Measurements from ENCODE around the gene TPSAB1. TPM values are rescaled to one million over a fixed set of nuclear protein-coding genes. Genes with fewer than 3 reads are reported as not detected.

The TPSAB1 gene
- total and polyA plus RNA-seq, 10 of the 15 experiments (the other 5 are each of a cell fraction or from before 2014, with no cell fraction given): 0.06 TPM; not detected in 9

DNA sequence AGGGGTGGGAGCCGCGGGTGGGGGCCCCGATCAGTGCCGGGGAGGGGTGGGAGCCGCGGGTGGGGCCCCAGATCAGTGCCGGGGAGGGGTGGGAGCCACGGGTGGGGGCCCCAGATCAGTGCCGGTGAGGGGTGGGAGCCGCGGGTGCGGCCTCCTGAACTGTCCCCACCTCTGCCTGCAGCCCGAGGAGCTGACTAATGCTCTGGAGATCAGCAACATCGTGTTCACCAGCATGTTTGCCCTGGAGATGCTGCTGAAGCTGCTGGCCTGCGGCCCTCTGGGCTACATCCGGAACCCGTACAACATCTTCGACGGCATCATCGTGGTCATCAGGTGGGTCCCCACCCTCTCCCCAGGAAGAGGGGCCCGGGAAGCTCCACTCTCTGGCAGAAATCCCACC, 35.6 kb upstream of the TPSAB1 start (continued):
- TF ChIP-seq LARP7 (IDR thresholded peaks at IDR 0.05) (no peak), RUNX3 (IDR thresholded peaks at IDR 0.05; ENCODE audit: low read length) (no peak)
- TF ChIP-seq, protein P1, sequence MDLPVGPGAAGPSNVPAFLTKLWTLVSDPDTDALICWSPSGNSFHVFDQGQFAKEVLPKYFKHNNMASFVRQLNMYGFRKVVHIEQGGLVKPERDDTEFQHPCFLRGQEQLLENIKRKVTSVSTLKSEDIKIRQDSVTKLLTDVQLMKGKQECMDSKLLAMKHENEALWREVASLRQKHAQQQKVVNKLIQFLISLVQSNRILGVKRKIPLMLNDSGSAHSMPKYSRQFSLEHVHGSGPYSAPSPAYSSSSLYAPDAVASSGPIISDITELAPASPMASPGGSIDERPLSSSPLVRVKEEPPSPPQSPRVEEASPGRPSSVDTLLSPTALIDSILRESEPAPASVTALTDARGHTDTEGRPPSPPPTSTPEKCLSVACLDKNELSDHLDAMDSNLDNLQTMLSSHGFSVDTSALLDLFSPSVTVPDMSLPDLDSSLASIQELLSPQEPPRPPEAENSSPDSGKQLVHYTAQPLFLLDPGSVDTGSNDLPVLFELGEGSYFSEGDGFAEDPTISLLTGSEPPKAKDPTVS (IDR thresholded peaks at IDR 0.05; ENCODE audit: low read depth, low read length): no peak

DNA sequence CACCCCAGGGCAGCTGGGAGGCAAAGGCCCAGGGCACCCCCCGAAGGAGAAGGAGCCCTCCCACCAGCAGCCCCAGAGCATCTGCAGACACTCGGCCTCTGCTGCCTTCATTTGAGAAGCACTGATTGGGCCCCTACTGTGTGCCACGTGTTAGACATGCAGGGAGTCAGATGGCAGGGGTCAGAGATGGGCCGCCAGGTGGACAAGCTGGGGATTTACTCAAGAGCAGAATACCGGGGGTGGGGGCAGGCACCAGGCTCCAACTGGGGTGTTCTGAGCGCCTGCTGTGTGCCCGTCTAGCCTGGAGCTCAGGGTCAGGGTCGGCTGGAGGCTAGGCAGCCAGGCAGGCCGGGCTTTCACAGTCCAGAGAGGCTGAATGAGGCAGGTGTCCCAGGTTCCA, 34.2 kb upstream of the TPSAB1 start:
- no peak for DNase-seq (ENCODE audit: low read depth, low spot score)
- intact Hi-C loops (cut with micrococcal nuclease; ENCODE audit: unreplicated experiment) (no loop called here), in situ Hi-C loops (cut with MboI) (no loop called here)
- ChIA-PET POLR2A (no interaction called here), CTCF (no interaction called here), SMC1A (ENCODE audit: uncharacterized antibody, unreplicated experiment) (no interaction called here), RAD21 (ENCODE audit: unreplicated experiment) (no interaction called here)
- Histone ChIP-seq H3K27ac (ENCODE audit: control insufficient read depth, insufficient read depth) (no peak overlapping the region), H4K20me1 (ENCODE audit: control insufficient read depth, insufficient read depth) (no peaks in the 10 kb centered on the region), H3K36me3 (ENCODE audit: control insufficient read depth in 2 of 2, insufficient read depth in 2 of 2, low read length in 1 of 2) (no peaks in the 10 kb centered on the region), H3K27me3 (replicated peaks in 1 of 2; ENCODE audit: control insufficient read depth in 2 of 2, insufficient read depth in 2 of 2, low read length in 1 of 2) (no peaks in the 10 kb centered on the region), H3K79me2 (ENCODE audit: control insufficient read depth, insufficient read depth, low read length) (no peaks in the 10 kb centered on the region), H2AFZ (ENCODE audit: control insufficient read depth, low read depth, low read length) (no peak overlapping the region), H3K4me1 (ENCODE audit: control insufficient read depth, insufficient read depth, low read length) (no peaks in the 10 kb centered on the region), H3K9me3 (replicated peaks; ENCODE audit: control insufficient read depth, insufficient read depth, low read length) (no peaks in the 10 kb centered on the region), H3K9ac (ENCODE audit: control insufficient read depth, insufficient read depth, low read length) (no peak overlapping the region), H3K4me3 (no peak overlapping the region), H3K4me2 (ENCODE audit: control insufficient read depth, insufficient read depth) (no peak overlapping the region)
- 30% methylated on average over 9 of the region's 9 CpGs for WGBS (ENCODE audit: insufficient coverage, insufficient replicate concordance, low lambda C conversion rate, missing lambda C conversion rate)
- TF ChIP-seq ZZZ3 (IDR thresholded peaks at IDR 0.05; ENCODE audit: control insufficient read depth, insufficient read length, low read depth) (no peak), MEF2B (IDR thresholded peaks at IDR 0.05; ENCODE audit: partially characterized antibody, poor library complexity, severe bottlenecking) (no peak), TCF3 (IDR thresholded peaks at IDR 0.05; ENCODE audit: borderline replicate concordance, insufficient read depth, low read depth, low read length) (no peak), SMARCA5 (IDR thresholded peaks at IDR 0.05) (no peak), NFYB (IDR thresholded peaks at IDR 0.05; ENCODE audit: insufficient read depth, low read depth, low read length) (no peak), ZNF217 (IDR thresholded peaks at IDR 0.05) (no peak), RCOR1 (conservative IDR thresholded peaks at IDR 0.05; ENCODE audit: low read depth, low read length) (no peak), TAF1 (IDR thresholded peaks at IDR 0.05; ENCODE audit: borderline replicate concordance, low read depth, low read length) (no peak), POU2F2 (IDR thresholded peaks at IDR 0.05; ENCODE audit: borderline replicate concordance, low read depth, low read length) (no peak)
- TF ChIP-seq, protein P2, sequence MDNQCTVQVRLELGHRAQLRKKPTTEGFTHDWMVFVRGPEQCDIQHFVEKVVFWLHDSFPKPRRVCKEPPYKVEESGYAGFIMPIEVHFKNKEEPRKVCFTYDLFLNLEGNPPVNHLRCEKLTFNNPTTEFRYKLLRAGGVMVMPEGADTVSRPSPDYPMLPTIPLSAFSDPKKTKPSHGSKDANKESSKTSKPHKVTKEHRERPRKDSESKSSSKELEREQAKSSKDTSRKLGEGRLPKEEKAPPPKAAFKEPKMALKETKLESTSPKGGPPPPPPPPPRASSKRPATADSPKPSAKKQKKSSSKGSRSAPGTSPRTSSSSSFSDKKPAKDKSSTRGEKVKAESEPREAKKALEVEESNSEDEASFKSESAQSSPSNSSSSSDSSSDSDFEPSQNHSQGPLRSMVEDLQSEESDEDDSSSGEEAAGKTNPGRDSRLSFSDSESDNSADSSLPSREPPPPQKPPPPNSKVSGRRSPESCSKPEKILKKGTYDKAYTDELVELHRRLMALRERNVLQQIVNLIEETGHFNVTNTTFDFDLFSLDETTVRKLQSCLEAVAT (IDR thresholded peaks at IDR 0.05): no peak
- TF ChIP-seq, protein P3, sequence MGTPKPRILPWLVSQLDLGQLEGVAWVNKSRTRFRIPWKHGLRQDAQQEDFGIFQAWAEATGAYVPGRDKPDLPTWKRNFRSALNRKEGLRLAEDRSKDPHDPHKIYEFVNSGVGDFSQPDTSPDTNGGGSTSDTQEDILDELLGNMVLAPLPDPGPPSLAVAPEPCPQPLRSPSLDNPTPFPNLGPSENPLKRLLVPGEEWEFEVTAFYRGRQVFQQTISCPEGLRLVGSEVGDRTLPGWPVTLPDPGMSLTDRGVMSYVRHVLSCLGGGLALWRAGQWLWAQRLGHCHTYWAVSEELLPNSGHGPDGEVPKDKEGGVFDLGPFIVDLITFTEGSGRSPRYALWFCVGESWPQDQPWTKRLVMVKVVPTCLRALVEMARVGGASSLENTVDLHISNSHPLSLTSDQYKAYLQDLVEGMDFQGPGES (IDR thresholded peaks at IDR 0.05): no peak
- TF ChIP-seq, protein P4, sequence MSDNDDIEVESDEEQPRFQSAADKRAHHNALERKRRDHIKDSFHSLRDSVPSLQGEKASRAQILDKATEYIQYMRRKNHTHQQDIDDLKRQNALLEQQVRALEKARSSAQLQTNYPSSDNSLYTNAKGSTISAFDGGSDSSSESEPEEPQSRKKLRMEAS (IDR thresholded peaks at IDR 0.05; ENCODE audit: low read depth, low read length): no peak
- FAIRE-seq: no peak
- ATAC-seq: no peak
- no TSS peak for BruUV-seq (replicated peaks)

Measured in GM12878 (cell line).